ENCODE data around the gene CCDC51. TPM values are rescaled to one million over a fixed set of nuclear protein-coding genes. Genes with fewer than 3 reads are reported as not detected.
A peak's percentile ranks its signal among the peaks of the same experiment; 100 is the strongest.

The CCDC51 gene
- total and polyA plus RNA-seq, 2 donors (not counting 3 experiments of a cell fraction or from before 2014, with no cell fraction given), result 11.2 to 11.3 TPM

DNA sequence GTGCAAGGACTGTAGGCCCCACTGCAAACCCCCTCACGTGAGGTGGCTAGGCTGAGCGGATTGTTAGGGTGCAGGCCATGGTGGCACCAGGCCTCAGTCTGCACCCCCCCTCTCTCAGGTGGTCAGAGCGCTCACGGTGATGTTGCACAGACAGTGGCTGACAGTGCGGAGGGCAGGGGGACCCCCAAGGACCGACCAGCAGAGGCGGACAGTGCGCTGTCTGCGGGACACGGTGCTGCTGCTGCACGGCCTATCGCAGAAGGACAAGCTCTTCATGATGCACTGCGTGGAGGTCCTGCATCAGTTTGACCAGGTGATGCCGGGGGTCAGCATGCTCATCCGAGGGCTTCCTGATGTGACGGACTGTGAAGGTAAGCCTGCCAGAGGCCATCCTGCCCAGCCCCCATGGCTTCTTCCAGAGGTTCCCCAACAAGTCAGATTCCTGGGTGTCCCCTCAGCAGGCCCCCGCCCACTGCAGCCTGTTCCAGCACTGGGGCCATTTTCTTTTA lies 24.8 kb upstream of the CCDC51 start:
- Histone ChIP-seq H3K4me1 (ENCODE audit: control insufficient read depth, extremely low read depth, insufficient read depth, low read length) (peaks cover 24% of the 10 kb centered on the region), H3K9me1 (replicated peaks; ENCODE audit: control insufficient read depth, extremely low read depth, insufficient read depth, low read length) (no peaks in the 10 kb centered on the region), H3K4me2 (ENCODE audit: insufficient read depth, low read length) (no peak overlapping the region), H3K4me3 (replicated peaks in 1 of 3; ENCODE audit: insufficient read depth in 1 of 3, low read depth in 1 of 3, low read length in 3 of 3) (no peak overlapping the region), H2AFZ (ENCODE audit: low read depth, low read length) (no peak overlapping the region), H3K9me3 (replicated peaks; ENCODE audit: control insufficient read depth, insufficient read depth, low read length) (no peaks in the 10 kb centered on the region), H3K36me3 (ENCODE audit: control insufficient read depth in 2 of 2, extremely low read depth in 1 of 2, insufficient read depth in 2 of 2, low read length in 2 of 2) (peaks cover 2 to 43% of the 10 kb centered on the region in 2 experiments), H3K27me3 (ENCODE audit: control insufficient read depth in 2 of 2, insufficient read depth in 2 of 2, low read length in 2 of 2) (no peaks in the 10 kb centered on the region), H3K9ac (replicated peaks; ENCODE audit: extremely low read depth, insufficient read depth, low read length) (peak overlapping the region; percentile 43), H3K79me2 (ENCODE audit: control insufficient read depth, insufficient read depth, low read length) (peaks cover 31% of the 10 kb centered on the region), H3K27ac (ENCODE audit: insufficient read depth, low read depth, low read length) (peak overlapping the region; percentile 98), H4K20me1 (replicated peaks; ENCODE audit: control insufficient read depth, extremely low read depth, insufficient read depth, low read length) (no peaks in the 10 kb centered on the region)
- FAIRE-seq (no peak), DNase-seq (ENCODE audit: low read depth, low spot score) (no peak)
- no TSS peak for BruUV-seq (replicated peaks)
- dilution Hi-C loops (cut with MboI; ENCODE audit: extremely low pct_ligation_motif_present, low sequenced_read_pairs) (no loop called here), intact Hi-C loops (cut with micrococcal nuclease) (loop anchor here (1.0 to 2.0 kb wide), 10 partner anchors 9 to 222 kb away; partner anchors contain the start of genes ATRIP, CCDC51, SLC26A6 and TMA7)
- CTCF ChIA-PET, result interaction anchor here (1.0 to 6.2 kb wide), 8 partner anchors 9 to 93 kb away, joined by 3 to 63 read pairs (median 5); partner anchors contain the start of genes PFKFB4 and SHISA5
- POLR2A ChIA-PET, result no interaction called here
- TF ChIP-seq, protein P1, sequence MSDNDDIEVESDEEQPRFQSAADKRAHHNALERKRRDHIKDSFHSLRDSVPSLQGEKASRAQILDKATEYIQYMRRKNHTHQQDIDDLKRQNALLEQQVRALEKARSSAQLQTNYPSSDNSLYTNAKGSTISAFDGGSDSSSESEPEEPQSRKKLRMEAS (IDR thresholded peaks at IDR 0.05; ENCODE audit: insufficient read depth, insufficient read length), result no peak
- TF ChIP-seq FOS (IDR thresholded peaks at IDR 0.05; ENCODE audit: borderline replicate concordance, insufficient read depth, low read length), result no peak
- TF ChIP-seq GATA2 (IDR thresholded peaks at IDR 0.05; ENCODE audit: insufficient read depth, insufficient read length, low read depth, low read length), result no peak
- no peak for TF ChIP-seq POLR2A (IDR thresholded peaks at IDR 0.05; ENCODE audit: low read depth, low read length)
- TF ChIP-seq EZH2 (IDR thresholded peaks at IDR 0.05; ENCODE audit: borderline replicate concordance, low read depth, low read length, severe bottlenecking), result no peak
- TF ChIP-seq, protein P2, sequence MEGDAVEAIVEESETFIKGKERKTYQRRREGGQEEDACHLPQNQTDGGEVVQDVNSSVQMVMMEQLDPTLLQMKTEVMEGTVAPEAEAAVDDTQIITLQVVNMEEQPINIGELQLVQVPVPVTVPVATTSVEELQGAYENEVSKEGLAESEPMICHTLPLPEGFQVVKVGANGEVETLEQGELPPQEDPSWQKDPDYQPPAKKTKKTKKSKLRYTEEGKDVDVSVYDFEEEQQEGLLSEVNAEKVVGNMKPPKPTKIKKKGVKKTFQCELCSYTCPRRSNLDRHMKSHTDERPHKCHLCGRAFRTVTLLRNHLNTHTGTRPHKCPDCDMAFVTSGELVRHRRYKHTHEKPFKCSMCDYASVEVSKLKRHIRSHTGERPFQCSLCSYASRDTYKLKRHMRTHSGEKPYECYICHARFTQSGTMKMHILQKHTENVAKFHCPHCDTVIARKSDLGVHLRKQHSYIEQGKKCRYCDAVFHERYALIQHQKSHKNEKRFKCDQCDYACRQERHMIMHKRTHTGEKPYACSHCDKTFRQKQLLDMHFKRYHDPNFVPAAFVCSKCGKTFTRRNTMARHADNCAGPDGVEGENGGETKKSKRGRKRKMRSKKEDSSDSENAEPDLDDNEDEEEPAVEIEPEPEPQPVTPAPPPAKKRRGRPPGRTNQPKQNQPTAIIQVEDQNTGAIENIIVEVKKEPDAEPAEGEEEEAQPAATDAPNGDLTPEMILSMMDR (IDR thresholded peaks at IDR 0.05; ENCODE audit: extremely low read depth in 1 of 2, insufficient read depth in 1 of 2, low read depth in 1 of 2, low read length in 2 of 2), result no peak
- TF ChIP-seq POLR2AphosphoS5 (IDR thresholded peaks at IDR 0.05; ENCODE audit: insufficient read depth, low read depth, low read length), result no peak
- no peak for TF ChIP-seq JUN (IDR thresholded peaks at IDR 0.05; ENCODE audit: borderline replicate concordance, insufficient read depth, insufficient read length, low read depth)
- TF ChIP-seq MYC (IDR thresholded peaks at IDR 0.05; ENCODE audit: low read depth, low read length), result no peak
